ENCODE measurements around the gene HTATIP2. TPM values are rescaled to one million over a fixed set of nuclear protein-coding genes. Genes with fewer than 3 reads are reported as not detected.
A peak's percentile ranks its signal among the peaks of the same experiment; 100 is the strongest.

HTATIP2 gene
- total RNA-seq (10 to 100 TPM; 67.6 to 67.7 TPM), polyA plus RNA-seq (ENCODE audit: insufficient read length in 6 of 6) (1 to 10 TPM; 3.0 to 4.9 (median 4.2) TPM)
- long read RNA-seq, donor 1, partial matches to known transcripts, result 0 of 4 reads
- long read RNA-seq, donor 1, other reads (novel, unspliced or antisense), result 0 of 4 reads
- long read RNA-seq, donor 2, result 0 reads
- long read RNA-seq, donor 3, partial matches to known transcripts, result 0 of 2 reads
- long read RNA-seq, donor 3, other reads (novel, unspliced or antisense), result 0 of 2 reads
- long read RNA-seq, donor 4, transcript HTATIP2-203 (6 exons, 967 nt), result minor isoform, 8 of 68 reads
- long read RNA-seq, donor 4, transcript HTATIP2-204 (5 exons, 1,748 nt), result minor isoform, 11 of 68 reads
- long read RNA-seq, donor 4, transcript HTATIP2-201 (6 exons, 1,477 nt), result major isoform, 28 of 68 reads
- long read RNA-seq, donor 4, transcript HTATIP2-202 (6 exons, 886 nt), result minor isoform, 12 of 68 reads
- long read RNA-seq, donor 4, partial matches to known transcripts, result 1 of 68 reads
- long read RNA-seq, donor 4, other reads (novel, unspliced or antisense), result 4 of 68 reads
- long read RNA-seq, donor 5, partial matches to known transcripts, result 0 of 5 reads
- long read RNA-seq, donor 5, other reads (novel, unspliced or antisense), result 0 of 5 reads
- long read RNA-seq, donor 6, partial matches to known transcripts, result 0 of 3 reads
- long read RNA-seq, donor 6, other reads (novel, unspliced or antisense), result 0 of 3 reads
- long read RNA-seq, donor 7, partial matches to known transcripts, result 0 of 2 reads
- long read RNA-seq, donor 7, other reads (novel, unspliced or antisense), result 0 of 2 reads
- long read RNA-seq, donor 8, partial matches to known transcripts, result 0 of 4 reads
- long read RNA-seq, donor 8, other reads (novel, unspliced or antisense), result 0 of 4 reads
- long read RNA-seq, donor 9, result 0 reads
- long read RNA-seq, donor 10, transcript HTATIP2-204 (5 exons, 1,748 nt), result minor isoform, 11 of 105 reads
- long read RNA-seq, donor 10, transcript HTATIP2-202 (6 exons, 886 nt), result minor isoform, 11 of 105 reads
- long read RNA-seq, donor 10, transcript HTATIP2-203 (6 exons, 967 nt), result minor isoform, 6 of 105 reads
- long read RNA-seq, donor 10, transcript HTATIP2-201 (6 exons, 1,477 nt), result major isoform, 60 of 105 reads
- long read RNA-seq, donor 10, partial matches to known transcripts, result 1 of 105 reads
- long read RNA-seq, donor 10, other reads (novel, unspliced or antisense), result 10 of 105 reads
- long read RNA-seq, donor 11, partial matches to known transcripts, result 0 of 8 reads
- long read RNA-seq, donor 11, other reads (novel, unspliced or antisense), result 0 of 8 reads
- long read RNA-seq, donor 12, partial matches to known transcripts, result 0 of 2 reads
- long read RNA-seq, donor 12, other reads (novel, unspliced or antisense), result 0 of 2 reads

GRCh38 chr11:20363500-20364340 is at the start of gene HTATIP2:
Gene HTATIP2 (plus strand): TSS chr11:20363714. CDS start chr11:20364238, 524 bp downstream.
- Histone ChIP-seq H3K4me1 (peaks cover 6 to 49% of the 10 kb centered on the region in 2 donors), H3K4me3 (peak within 1 kb of the TSS; percentile 77 to 91), H3K36me3 (peaks cover 0 to 7% of the 10 kb centered on the region in 2 donors), H3K27me3 (no peaks in the 10 kb centered on the region), H3K9me3 (no peaks in the 10 kb centered on the region), H3K27ac (peak within 1 kb of the TSS; percentile 83 to 95)
- ATAC-seq (peak; percentile 93), DNase-seq (peak in 2 of 4 donors; percentile 80 to 96)
- intact Hi-C loops (cut with DNase I), result no loop called here
- no peak for TF ChIP-seq CTCF (IDR thresholded peaks at IDR 0.05)

- DNase-seq (no peak), ATAC-seq (no peak)
- no peak overlapping the region for H3K4me3 ChIP-seq
- no peaks in the 10 kb centered on the region for H3K36me3 ChIP-seq
- H3K4me1 ChIP-seq, result no peaks in the 10 kb centered on the region
- no peak overlapping the region for H3K27ac ChIP-seq
- TF ChIP-seq CTCF (IDR thresholded peaks at IDR 0.05), result no peak
- H3K9me3 ChIP-seq, result no peaks in the 10 kb centered on the region
- no peaks in the 10 kb centered on the region for H3K27me3 ChIP-seq
- intact Hi-C loops (cut with DNase I), result no loop called here
Measured at GRCh38 chr11:20315800-20316199, 47.7 kb upstream of the HTATIP2 start.

GRCh38 chr11:20321177-20321576 is 42.3 kb upstream of the HTATIP2 start:
- no peak for DNase-seq

More at GRCh38 chr11:20321177-20321576, 42.3 kb upstream of the HTATIP2 start:
- H3K27me3 ChIP-seq, result no peaks in the 10 kb centered on the region
- H3K4me1 ChIP-seq, result no peaks in the 10 kb centered on the region
- no peaks in the 10 kb centered on the region for H3K36me3 ChIP-seq
- no peaks in the 10 kb centered on the region for H3K9me3 ChIP-seq
- H3K27ac ChIP-seq, result no peak overlapping the region
- no peak for TF ChIP-seq CTCF (IDR thresholded peaks at IDR 0.05)
- H3K4me3 ChIP-seq, result no peak overlapping the region
- intact Hi-C loops (cut with DNase I), result no loop called here
- ATAC-seq, result no peak

All from left lung (tissue), 14 donors.